GM13977 (cell line): Measurements from ENCODE around the gene SPRY4.

ENCODE experiments used
- DNase-seq: peaks from one replicate; pipeline ENCODE4 v3.0.0; 2012; ENCODE audit warnings: low spot score
- in situ Hi-C: fragments of 300-500 bp; cut with MboI; formaldehyde crosslinking; loops from one replicate; pipeline ENCODE4 v1.12.0; 2022; ENCODE audit warnings: low sequenced_read_pairs, low pct_unique_long_range_greater_than_20kb, mixed read lengths, inconsistent platforms; ENCODE audit not compliant: unreplicated experiment
- TF ChIP-seq, protein P1 (sequence below): IDR thresholded peaks from 2 replicates; pipeline ENCODE4 v1.5.1; 2012; ENCODE audit warnings: mild to moderate bottlenecking, control low read depth; ENCODE audit not compliant: insufficient read depth; ENCODE audit errors: extremely low read depth, missing control alignments

Gene SPRY4

DNA sequence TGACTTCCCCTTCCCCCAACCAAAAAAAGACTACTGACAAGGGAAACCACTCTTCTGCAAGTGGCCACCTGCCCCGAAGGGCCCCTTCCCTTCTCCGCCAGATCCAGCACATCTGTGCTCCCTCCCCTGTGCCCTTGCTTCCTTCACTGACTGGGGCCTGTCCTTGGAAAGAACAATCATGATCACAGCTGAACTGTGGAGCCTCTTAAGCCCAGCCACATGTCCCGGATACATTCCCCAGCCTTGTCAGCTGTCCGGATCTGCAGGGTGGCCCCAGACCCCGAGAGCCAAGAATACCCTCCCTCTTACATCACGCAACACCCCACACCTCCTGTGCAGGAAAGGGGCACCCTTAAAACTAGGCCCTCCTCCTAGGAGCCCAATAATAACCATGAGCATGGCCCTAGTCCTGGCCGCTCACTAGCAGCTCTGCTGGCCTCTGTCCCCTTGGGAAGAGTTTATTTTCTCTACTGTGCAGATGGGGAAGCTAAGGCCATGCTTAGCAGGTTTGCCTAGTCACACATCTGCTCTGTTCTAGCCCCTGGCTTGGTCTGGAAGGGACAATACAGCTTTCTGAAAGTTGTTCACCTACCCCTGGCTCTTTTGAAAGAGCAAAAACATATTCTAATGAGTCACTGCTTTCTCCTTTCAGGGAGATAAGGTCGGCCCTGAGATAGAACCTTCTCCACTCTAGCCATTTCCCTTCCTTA lies 3.8 kb downstream of the SPRY4 start:
- TF ChIP-seq, protein P1, sequence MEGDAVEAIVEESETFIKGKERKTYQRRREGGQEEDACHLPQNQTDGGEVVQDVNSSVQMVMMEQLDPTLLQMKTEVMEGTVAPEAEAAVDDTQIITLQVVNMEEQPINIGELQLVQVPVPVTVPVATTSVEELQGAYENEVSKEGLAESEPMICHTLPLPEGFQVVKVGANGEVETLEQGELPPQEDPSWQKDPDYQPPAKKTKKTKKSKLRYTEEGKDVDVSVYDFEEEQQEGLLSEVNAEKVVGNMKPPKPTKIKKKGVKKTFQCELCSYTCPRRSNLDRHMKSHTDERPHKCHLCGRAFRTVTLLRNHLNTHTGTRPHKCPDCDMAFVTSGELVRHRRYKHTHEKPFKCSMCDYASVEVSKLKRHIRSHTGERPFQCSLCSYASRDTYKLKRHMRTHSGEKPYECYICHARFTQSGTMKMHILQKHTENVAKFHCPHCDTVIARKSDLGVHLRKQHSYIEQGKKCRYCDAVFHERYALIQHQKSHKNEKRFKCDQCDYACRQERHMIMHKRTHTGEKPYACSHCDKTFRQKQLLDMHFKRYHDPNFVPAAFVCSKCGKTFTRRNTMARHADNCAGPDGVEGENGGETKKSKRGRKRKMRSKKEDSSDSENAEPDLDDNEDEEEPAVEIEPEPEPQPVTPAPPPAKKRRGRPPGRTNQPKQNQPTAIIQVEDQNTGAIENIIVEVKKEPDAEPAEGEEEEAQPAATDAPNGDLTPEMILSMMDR, result no peak
- no peak for DNase-seq
- in situ Hi-C loops, result no loop called here

DNA sequence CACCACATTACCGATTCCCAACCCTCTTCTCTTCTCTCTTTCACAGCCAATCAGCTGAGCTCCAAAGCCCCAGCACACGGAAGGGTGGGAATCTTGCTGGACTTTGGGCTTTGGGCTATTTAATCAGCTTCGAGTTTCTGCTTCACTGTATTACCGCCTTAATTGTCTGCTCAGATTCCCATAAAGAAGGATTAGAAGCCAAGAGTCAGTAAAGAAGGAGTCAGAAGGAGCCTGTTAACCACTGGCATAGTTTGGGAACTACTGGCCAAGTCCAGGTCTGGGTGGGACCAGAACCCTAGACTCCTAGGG lies 4.4 kb downstream of the SPRY4 start:
- TF ChIP-seq, protein P1, result no peak
- in situ Hi-C loops, result no loop called here
- no peak for DNase-seq

DNA sequence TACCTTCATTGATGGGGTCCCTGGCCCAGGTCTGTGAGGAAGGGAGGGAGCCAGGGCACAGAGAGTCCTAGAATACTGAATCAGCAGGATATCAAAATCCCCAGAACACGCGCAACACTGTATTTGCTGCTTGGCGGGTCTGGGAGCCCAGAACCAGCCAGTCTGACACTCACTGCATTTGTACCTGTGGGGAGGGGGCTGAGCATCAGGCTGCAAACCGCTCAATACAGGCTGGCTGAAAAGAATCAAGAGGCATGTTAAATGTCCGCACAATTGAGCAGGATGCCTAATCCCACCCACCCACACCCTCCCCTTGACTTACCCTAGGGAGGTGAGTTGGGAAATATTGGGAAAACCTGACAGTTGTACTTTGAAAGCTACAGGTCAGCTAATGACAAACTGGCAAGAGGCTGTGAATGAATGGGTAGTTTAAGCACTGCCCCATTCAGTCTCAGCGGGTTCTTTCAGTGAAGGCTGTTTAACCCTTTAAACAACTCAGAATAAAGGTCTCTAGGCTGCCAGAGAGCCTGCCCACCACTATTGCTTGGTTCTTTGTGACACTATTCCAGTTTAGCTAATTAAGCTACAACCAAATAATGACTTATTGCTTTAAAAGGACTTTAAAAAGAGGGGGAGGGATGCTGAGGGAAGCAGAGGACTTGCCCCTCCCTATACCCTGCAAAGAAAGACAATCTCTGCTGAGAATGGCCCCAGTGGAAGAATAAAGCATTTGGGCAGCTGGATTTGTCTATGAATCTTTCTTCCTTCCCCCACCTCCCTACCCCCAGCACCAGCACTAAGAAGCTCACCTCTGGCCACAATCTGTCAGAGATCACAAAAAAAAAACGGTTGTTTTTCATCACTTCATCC lies 5.0 kb downstream of the SPRY4 start:
- in situ Hi-C loops, result no loop called here
- TF ChIP-seq, protein P1, result no peak
- DNase-seq, result no peak

DNA sequence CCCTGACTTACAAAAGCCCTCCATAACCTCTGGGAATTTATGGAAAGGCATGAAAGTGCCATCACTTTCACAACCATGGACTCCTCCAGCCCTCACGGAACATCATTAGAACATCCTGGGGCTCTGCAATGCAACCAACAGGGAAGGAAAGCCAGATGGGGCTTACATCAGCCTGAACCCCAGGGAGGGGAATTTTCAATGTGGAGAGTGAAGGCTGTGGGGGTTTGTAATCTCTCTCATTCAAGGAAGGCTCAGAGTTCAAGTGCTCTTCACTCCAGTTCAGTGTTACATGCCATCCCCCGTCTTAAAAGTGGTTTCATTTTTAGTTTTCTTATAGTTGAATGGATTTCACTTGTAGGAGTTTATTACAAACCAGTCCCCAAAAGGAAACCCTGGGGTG lies 5.7 kb downstream of the SPRY4 start:
- in situ Hi-C loops, result no loop called here
- no peak for DNase-seq
- TF ChIP-seq, protein P1, result no peak

DNA sequence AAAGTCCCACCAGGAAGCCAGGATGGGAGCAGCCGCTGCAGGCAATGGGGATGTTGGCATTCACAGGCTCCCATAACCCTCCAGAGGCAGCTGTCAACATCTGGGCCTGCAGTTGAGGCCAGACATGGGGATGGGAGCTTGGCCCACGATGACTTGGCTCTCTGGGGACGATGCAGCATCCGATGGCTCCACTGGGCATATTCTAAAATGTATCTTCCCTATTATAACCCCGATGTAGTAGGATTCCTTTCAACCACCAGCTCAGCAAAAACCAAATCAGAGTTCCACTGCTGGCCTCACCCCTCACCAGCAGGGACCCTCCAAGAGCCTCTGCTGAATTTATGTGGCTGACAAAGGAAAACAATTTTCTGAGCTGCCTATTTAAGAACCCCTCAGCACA lies 7.1 kb downstream of the SPRY4 start:
- in situ Hi-C loops, result no loop called here
- DNase-seq, result no peak

DNA sequence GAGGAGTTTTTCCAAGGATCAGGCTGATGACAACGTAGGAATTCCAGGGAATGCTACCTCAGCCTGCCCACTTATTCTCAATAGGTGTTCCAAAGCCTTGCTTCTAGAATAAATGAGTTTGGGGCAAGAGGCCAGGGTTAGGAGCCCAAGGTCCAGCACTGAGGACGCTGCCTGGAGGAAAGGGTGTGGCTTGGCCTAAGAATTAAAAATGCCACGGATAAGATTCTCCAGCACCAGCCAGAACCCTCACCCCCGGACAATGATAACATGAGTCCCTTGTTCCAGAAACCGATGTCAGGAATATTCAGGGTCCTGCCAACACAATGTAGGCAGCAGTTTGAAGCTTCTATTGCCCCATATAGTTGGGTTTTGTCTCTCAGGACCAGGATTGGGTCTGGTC lies 7.6 kb downstream of the SPRY4 start:
- in situ Hi-C loops, result no loop called here
- TF ChIP-seq, protein P1, result no peak
- DNase-seq, result no peak

More for the DNA sequence above, 7.1 kb downstream of the SPRY4 start:
- TF ChIP-seq, protein P1, result peak; percentile 22
